ENCODE measurements around the gene TMEM222.
"Not testable (repeated sequence)": the region's sequence is repeated elsewhere in the genome, so short reads cannot be mapped to it uniquely, and the experiment has no call there.

Gene TMEM222, protein sequence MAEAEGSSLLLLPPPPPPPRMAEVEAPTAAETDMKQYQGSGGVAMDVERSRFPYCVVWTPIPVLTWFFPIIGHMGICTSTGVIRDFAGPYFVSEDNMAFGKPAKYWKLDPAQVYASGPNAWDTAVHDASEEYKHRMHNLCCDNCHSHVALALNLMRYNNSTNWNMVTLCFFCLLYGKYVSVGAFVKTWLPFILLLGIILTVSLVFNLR

DNA sequence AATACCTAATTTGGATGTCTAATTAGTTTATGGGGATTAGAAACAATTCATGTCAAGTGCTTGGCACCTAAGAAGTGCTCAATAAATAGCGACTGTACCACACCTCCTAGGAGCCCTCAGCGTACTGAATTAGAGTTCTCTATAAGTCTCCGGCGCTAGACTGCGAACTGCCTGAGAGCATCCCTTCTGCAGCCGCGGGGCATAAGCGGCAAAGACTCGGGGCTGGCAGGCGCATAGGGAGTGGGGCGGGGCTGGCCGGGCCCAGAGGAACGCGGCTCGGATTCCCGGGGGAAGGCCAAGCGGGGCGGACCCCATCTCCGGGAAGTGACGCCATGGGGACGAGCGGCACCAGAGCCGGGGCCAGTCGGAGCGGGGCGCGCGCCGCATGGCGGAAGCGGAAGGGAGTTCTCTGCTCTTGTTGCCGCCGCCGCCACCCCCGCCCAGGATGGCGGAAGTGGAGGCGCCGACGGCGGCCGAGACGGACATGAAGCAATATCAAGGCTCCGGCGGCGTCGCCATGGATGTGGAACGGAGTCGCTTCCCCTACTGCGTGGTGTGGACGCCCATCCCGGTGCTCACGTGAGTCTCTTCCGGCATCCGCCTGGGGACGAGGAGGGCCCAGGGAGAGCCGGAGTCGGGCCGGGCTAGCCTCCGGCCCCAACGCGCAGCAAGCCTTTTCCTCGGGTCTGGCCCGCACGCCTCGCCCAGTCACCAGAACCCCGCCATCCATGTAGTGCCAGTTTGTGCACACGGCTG is at the start of gene TMEM222:
TSS of gene TMEM222 (plus strand) at position 351 of the 756 bp plus-strand sequence. CDS start at position 386, 35 bp downstream.
- DNase-seq (ENCODE audit: low spot score) = peak; percentile 98

DNA sequence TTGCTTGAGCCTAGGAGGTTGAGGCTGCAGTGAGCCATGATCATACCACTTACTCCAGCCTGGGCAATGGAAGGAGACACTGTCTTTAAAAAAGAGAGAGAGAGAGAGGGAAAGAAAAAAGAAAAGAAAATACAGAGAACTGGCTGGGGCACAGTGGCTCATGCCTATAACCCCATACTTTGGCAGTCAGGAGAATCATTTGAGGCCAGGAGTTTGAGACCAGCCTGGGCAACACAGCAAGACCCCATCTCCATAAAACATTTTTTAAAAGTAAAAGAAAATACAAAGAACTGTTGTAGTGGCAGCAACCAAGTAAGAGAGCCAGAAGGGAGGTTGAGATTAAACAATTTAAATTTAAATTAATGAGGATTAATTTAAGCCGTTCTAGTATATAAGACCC is 47.8 kb upstream of the TMEM222 start:
- DNase-seq (ENCODE audit: low spot score) = no peak

DNA sequence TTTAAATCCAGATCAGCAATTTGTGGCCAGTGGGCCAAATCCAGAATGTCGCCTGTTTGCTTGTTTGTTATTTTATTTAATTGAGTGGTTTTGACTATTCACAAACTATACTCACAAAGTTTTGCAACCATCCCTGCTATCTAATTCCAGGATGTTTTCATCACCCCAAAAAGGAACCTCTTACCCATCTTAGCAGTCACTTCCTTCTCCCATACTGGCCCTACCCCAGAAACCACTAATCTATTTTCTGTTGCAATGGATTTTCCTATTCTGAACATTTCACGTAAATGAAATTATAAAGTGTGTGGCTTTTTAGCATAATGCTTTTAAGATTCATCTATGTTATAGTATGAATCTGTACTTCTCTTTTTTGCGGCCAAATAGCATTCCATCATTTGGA is 46.3 kb upstream of the TMEM222 start:
- no peak for DNase-seq (ENCODE audit: low spot score)

GRCh38 chr1:27284425-27285273 is 37.3 kb upstream of the TMEM222 start:
- peak; percentile 88 for DNase-seq (ENCODE audit: low spot score)

- DNase-seq (ENCODE audit: low spot score) = no peak
Observed at GRCh38 chr1:27285274-27285660, 36.7 kb upstream of the TMEM222 start.

- DNase-seq (ENCODE audit: low spot score) = not testable (repeated sequence)
Observed at GRCh38 chr1:27285821-27286220, 36.1 kb upstream of the TMEM222 start.

DNA sequence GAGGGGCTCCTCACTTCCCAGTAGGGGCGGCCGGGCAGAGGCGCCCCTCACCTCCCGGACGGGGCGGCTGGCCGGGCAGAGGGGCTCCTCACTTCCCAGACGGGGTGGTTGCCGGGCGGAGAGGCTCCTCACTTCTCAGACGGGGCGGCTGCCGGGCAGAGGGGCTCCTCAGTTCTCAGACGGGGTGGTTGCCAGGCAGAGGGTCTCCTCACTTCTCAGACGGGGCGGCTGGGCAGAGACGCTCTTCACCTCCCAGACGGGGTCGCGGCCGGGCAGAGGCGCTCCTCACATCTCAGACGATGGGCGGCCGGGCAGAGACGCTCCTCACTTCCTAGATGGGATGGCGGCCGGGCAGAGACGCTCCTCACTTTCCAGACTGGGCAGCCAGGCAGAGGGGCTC is 32.8 kb upstream of the TMEM222 start:
- not testable (repeated sequence) for DNase-seq (ENCODE audit: low spot score)

DNA sequence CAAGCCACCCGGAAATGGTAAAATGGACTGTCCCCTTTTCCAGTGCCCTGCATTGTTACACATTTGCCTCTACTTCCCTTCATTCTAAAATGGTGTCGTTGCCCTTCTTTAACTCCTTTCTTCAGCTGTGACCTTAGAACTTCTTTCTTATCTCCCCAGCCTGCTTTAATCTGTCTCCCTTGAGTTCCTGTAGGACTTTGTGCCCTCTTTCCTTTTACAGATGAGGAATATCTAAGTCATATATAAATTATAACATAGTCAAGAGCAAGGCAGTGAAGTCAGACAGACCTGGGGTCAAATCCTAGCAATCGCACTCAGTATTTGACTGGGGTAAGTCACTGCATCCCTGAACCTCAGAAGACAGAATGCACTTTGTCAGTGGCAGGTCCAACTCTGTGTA is 31.4 kb upstream of the TMEM222 start:
- no peak for DNase-seq (ENCODE audit: low spot score)

- DNase-seq (ENCODE audit: low spot score) = no peak
Observed at GRCh38 chr1:27292106-27292505, 29.9 kb upstream of the TMEM222 start.

DNA sequence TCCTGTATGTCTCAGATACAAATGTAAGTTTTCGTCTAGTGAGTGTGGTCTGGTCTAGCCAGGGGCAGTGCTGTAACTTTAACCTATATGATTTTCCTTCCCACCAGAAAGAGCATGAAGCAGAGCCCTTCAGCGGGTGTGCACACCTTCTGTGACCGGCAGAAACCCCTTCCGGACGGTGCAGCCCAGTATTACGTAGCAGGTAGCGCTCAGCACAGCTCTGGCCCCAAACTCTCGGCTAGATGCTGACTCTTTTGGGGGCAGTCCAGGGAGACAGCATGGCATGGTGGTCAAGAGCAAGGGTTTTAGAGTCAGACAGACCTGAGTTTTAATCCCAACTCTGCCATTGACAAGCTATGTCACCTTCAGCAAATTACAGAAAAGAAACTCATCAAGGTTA is 28.0 kb upstream of the TMEM222 start:
- no peak for DNase-seq (ENCODE audit: low spot score)

DNA sequence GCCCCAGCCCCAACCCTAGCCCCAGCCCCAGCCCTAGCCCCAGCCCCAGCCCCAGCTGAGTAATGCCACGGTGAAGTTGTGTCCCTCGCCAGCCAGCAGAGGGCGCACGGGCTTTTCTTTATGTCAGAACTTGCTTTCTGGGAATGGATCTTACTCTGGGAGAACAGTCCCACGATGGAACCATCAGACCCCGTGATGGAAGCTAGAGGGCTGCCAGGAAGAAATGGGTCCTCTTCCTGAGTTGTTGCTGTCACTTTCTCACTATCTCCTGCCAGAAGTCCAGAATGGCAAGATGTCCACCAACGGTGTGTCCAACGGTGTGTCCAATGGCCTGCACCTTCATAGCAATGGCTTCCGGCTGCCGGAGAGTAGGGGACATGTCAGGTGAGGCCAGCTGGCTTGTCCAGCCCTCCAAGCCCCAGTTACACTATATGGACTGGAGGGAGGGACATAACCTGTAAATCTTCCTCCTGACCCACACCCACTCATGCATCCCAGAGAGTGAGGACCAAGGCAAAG is 25.1 kb upstream of the TMEM222 start:
- peak; percentile 64 for DNase-seq (ENCODE audit: low spot score)

- DNase-seq (ENCODE audit: low spot score) = no peak
Observed at GRCh38 chr1:27297903-27298302, 24.1 kb upstream of the TMEM222 start.

- DNase-seq (ENCODE audit: low spot score) = no peak
Observed at GRCh38 chr1:27298632-27299384, 23.2 kb upstream of the TMEM222 start.

DNA sequence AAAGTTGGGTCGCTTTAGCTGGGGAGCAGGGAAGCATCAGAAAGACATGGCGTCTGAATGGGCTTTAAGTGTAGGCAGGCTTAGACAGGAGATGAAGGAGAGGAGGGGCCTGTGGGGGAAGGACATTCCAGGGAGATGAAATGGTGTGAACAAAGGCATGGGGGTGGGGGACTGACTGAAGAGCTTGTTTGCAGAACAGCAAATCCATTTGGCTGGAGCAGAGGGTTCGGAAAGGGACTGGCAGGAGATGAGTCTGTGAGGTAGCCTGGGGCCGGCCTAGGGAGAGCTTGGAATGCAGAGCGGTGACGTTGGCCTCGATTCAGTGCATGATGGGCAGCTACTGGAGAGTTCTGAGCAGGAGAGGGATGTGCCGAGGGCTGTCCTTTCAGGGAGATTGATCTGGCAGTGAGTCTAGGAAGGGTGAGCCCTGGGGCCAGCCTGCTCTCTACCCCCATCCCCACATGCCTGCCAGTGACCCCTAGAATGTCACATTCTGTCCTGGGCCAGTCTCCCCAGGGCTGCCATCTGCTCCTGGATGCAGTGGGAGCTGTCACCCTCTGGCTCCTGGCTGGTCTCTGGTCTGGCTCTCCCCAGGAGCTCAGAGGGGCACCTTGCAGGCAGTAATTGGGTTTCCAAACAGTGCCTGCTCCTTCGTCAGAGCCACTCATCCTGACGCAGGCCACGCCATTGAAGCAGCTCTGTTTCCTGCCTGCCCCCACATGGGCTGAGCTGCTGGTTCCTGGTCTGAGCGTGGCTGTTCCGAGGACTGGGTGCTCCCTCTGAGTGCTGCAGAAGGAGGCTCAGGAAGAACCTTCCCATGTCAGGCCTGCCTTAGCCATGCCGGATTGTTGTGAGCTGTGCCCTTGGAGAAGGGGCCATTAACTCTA is 22.3 kb upstream of the TMEM222 start:
- no peak for DNase-seq (ENCODE audit: low spot score)

DNA sequence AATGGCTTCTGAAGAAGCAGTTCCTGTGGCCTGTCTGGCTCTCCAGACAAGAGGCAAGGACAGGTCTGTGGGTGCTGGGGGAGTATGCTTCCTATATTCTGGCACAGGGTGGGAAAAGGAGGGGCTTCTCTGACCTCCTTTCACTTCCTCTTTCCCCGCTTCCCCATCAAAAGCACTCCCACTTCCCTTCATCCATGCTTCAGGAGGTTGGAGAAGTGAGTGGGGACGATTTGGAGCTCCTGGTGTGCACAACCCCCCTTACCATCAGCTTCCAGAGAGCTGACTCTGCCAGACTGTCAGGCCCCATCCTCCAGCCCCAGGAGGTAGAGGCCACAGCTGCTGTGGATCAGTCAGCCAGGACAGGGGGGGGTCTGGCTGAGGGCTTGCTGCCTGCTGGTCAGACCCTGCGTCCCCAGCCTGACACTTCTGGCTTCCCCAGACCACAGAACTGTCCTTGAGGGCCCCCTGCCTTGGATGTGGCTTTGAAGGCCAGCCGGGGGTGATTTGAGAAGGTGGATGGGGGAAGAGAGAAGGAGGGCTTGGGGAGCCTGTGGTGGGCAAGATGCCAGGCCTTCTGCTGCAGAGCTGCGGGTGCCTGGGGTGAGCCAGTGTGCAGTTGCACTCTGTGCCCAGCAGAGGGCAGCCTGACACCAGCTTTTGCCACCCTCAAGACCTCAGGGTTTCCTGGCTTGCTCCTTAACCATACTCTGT is 21.5 kb upstream of the TMEM222 start:
- DNase-seq (ENCODE audit: low spot score) = peak; percentile 84

- no peak for DNase-seq (ENCODE audit: low spot score)
Observed at GRCh38 chr1:27301052-27301422, 20.9 kb upstream of the TMEM222 start.

DNA sequence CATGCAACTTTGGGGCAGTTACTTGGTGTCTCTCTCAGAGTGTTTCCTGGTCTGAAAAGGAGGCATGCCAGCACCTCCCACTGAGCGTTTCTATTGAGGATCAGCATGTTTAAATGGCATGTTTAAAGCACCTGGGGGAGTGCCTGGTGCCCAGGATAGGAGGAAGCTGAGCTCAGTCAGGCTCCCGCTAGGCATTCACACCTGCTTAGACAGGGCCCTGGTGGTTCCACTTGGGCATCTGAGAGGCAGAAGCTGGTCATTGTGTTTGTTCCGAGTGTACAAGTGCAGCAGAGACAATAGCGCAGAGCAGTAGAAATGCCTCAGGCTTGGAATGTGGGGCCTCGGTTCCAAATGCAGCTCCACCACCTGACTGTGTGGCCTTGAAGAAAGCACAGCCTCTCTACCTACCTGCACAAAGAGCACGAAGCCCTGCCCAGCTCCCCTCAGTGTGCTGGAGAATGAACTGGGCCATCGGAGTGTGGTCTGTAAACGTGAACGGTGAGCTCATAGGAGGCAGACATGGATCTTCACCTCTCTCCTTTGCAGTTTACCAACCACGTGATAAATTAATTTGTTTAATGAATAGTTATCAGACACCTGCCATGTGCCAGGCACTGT is 20.3 kb upstream of the TMEM222 start:
- no peak for DNase-seq (ENCODE audit: low spot score)

- no peak for DNase-seq (ENCODE audit: low spot score)
Observed at GRCh38 chr1:27302612-27303011, 19.4 kb upstream of the TMEM222 start.

DNA sequence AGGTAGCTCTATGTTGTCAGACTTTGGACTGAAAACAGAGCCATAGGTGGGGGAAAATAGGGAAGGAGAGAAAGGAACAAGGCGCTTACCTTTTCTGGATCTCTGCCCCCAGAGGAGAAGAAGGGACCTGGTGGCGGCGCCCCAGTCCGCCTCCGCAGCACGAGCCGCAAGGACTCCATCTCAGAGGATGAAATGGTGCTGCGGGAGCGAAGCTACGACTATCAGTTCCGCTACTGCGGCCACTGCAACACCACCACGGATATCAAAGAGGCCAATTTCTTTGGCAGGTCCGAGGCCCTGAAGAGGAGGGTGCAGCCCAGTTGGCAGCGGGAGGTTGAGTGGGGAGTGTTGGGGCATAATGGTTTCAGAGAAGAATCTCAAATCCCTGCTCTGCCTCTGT is 18.5 kb upstream of the TMEM222 start:
- DNase-seq (ENCODE audit: low spot score) = no peak

DNA sequence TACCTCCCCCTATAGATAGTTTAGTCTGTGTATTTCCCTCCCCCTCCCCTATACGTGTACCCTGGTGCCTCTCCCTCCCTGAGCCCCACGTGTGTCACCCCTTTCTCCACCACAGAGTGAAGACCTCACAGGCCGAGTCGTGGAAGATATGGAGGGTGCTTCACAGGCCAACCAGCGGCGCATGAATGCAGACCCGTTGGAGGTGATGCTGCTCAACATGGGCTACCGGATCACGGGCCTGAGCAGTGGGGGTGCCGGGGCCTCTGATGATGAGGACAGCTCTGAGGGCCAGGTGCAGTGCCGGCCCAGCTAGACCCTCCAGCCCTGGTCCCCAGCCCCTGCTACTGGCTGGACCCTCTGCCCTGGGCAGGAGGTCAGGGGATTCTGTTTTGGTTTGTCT is 15.9 kb upstream of the TMEM222 start:
- no peak for DNase-seq (ENCODE audit: low spot score)

Measured in germinal center (tissue), 1 donor.